NCI-H526 treated with DMSO at 0.1 percent for 48 hours (cell line): ENCODE data around the gene TARS2.

ENCODE experiments used
- DNase-seq: peaks from one replicate; lab custom pipeline; 2025; lab: John Stamatoyannopoulos, UW

TARS2 gene

GRCh38 chr1:150486966-150487762 is at the start of gene TARS2:
TARS2 (plus strand) TSS chr1:150487419; CDS start chr1:150487451, 32 bp downstream.
- DNase-seq: peak; percentile 100

- DNase-seq: no peak
These were observed 46.1 kb upstream of the TARS2 start for GRCh38 chr1:150441121-150441520.

GRCh38 chr1:150444232-150444631 is 43.0 kb upstream of the TARS2 start:
- no peak for DNase-seq

GRCh38 chr1:150456146-150456647 is 31.0 kb upstream of the TARS2 start:
- no peak for DNase-seq

GRCh38 chr1:150464422-150464826 is 22.8 kb upstream of the TARS2 start:
- DNase-seq: peak; percentile 84

- DNase-seq: no peak
These were observed 20.3 kb upstream of the TARS2 start for GRCh38 chr1:150466964-150467363.

- no peak for DNase-seq
These were observed 17.9 kb upstream of the TARS2 start for GRCh38 chr1:150469291-150469690.

- no peak for DNase-seq
These were observed 14.5 kb upstream of the TARS2 start for GRCh38 chr1:150472601-150473200.

GRCh38 chr1:150473659-150474058 is 13.6 kb upstream of the TARS2 start:
- no peak for DNase-seq

- no peak for DNase-seq
These were observed 12.3 kb upstream of the TARS2 start for GRCh38 chr1:150474869-150475268.

GRCh38 chr1:150476754-150477153 is 10.5 kb upstream of the TARS2 start:
- no peak for DNase-seq

- DNase-seq: no peak
These were observed 9.9 kb upstream of the TARS2 start for GRCh38 chr1:150477320-150477719.

- DNase-seq: no peak
These were observed 9.5 kb upstream of the TARS2 start for GRCh38 chr1:150477733-150478132.

- DNase-seq: no peak
These were observed 7.8 kb upstream of the TARS2 start for GRCh38 chr1:150479370-150479769.

- DNase-seq: no peak
These were observed 7.3 kb upstream of the TARS2 start for GRCh38 chr1:150479927-150480352.

- DNase-seq: no peak
These were observed 2.8 kb upstream of the TARS2 start for GRCh38 chr1:150484431-150484830.

GRCh38 chr1:150484861-150485260 is 2.4 kb upstream of the TARS2 start:
- no peak for DNase-seq

GRCh38 chr1:150487763-150488115 is 520 bp downstream of the TARS2 start:
- no peak for DNase-seq

GRCh38 chr1:150493175-150493574 is 6.0 kb downstream of the TARS2 start:
- DNase-seq: no peak

- no peak for DNase-seq
These were observed 11.1 kb downstream of the TARS2 start for GRCh38 chr1:150498342-150498741.

- no peak for DNase-seq
These were observed 18.2 kb downstream of the TARS2 start for GRCh38 chr1:150505431-150505830.

GRCh38 chr1:150507912-150508864 is 21.0 kb downstream of the TARS2 start, which contains the start of gene ECM1:
ECM1 (plus strand) TSS chr1:150508109; CDS start chr1:150508210, 101 bp downstream.
- no peak for DNase-seq
